Endothelial cell of umbilical vein (primary cell): ENCODE data around the gene ORC1. TPM values are rescaled to one million over a fixed set of nuclear protein-coding genes. Genes with fewer than 3 reads are reported as not detected.
A peak's percentile ranks its signal among the peaks of the same experiment; 100 is the strongest.

Experiments
- BruUV-seq: library from RNA; stranded (reverse); fragments of 400-500 nt; replicated peaks from 2 replicates; lab custom pipeline; 2021; lab: Mats Ljungman, UMichigan
- CTCF ChIA-PET: fragments of 300-600, 350-600 bp; sonication (Branson Sonifier 250); formaldehyde crosslinking; loops from one replicate; lab custom pipeline; 2021; ENCODE audit warnings: antibody characterized with exemption, inconsistent platforms; lab: Charles Lee
- POLR2A ChIA-PET: fragments of 300-600, 350-600 bp; sonication (Branson Sonifier 250); formaldehyde crosslinking; loops from one replicate; lab custom pipeline; 2021; ENCODE audit warnings: antibody characterized with exemption, inconsistent platforms; lab: Charles Lee
- DNase-seq: peaks from one replicate; pipeline ENCODE4 v3.0.0-alpha.2; 2011; ENCODE audit warnings: low read depth, low spot score
- FAIRE-seq: peaks from 2 replicates; lab custom pipeline; 2011; peaks lifted over from hg19 to GRCh38; lab: Jason Lieb, UNC
- H2AFZ ChIP-seq: 2 replicates; pipeline ENCODE4 v1.6.0; 2012; ENCODE audit warnings: low read depth, low read length, control low read depth, inconsistent platforms
- H3K27ac ChIP-seq: 2 replicates; pipeline ENCODE4 v1.5.1; 2011; ENCODE audit warnings: low read depth, mild to moderate bottlenecking, control low read depth, low read length, moderate library complexity; ENCODE audit not compliant: insufficient read depth
- H3K27me3 ChIP-seq, 2 experiments: 2 replicates each; pipeline versions ENCODE4 v1.6.0 to v1.6.1; 2011; ENCODE audit warnings: low read length in 2 of 2, mixed read lengths in 1 of 2; ENCODE audit not compliant: control insufficient read depth in 2 of 2, insufficient read depth in 2 of 2
- H3K36me3 ChIP-seq, 2 experiments: 2 replicates in 1 of 2; 3 replicates in 1 of 2; pipeline ENCODE4 v1.5.1; 2011; ENCODE audit warnings: low read length in 2 of 2, mild to moderate bottlenecking in 1 of 2, moderate library complexity in 1 of 2; ENCODE audit not compliant: control insufficient read depth in 2 of 2, insufficient read depth in 2 of 2; ENCODE audit errors: extremely low read depth in 1 of 2
- H3K4me1 ChIP-seq: 3 replicates; pipeline ENCODE4 v1.5.1; 2011; ENCODE audit warnings: mild to moderate bottlenecking, low read length; ENCODE audit not compliant: control insufficient read depth, insufficient read depth; ENCODE audit errors: extremely low read depth
- H3K4me2 ChIP-seq: 2 replicates; pipeline ENCODE4 v1.6.1; 2011; ENCODE audit warnings: low read length, control low read depth, mixed read lengths; ENCODE audit not compliant: insufficient read depth
- H3K4me3 ChIP-seq, 3 experiments: fragments of 200-600 bp in 1 of 3; sonication (generic), shearing (Covaris generic) in 1 of 3; replicated peaks in 1 of 3; 2 replicates each; pipeline ENCODE4 v1.5.1; 2011 to 2016; ENCODE audit warnings: control low read depth in 3 of 3, low read length in 3 of 3, mild to moderate bottlenecking in 2 of 3, inconsistent platforms in 1 of 3, low read depth in 1 of 3, moderate library complexity in 1 of 3; ENCODE audit not compliant: insufficient read depth in 1 of 3
- H3K79me2 ChIP-seq: 2 replicates; pipeline ENCODE4 v1.6.0; 2012; ENCODE audit warnings: low read length, inconsistent platforms; ENCODE audit not compliant: control insufficient read depth, insufficient read depth
- H3K9ac ChIP-seq: replicated peaks from 2 replicates; pipeline ENCODE3; 2011; ENCODE audit warnings: low read length, control low read depth; ENCODE audit not compliant: insufficient read depth; ENCODE audit errors: extremely low read depth
- H3K9me1 ChIP-seq: replicated peaks from 3 replicates; pipeline ENCODE4 v1.6.0; 2011; ENCODE audit warnings: mild to moderate bottlenecking, low read length; ENCODE audit not compliant: control insufficient read depth, insufficient read depth; ENCODE audit errors: extremely low read depth
- H3K9me3 ChIP-seq: replicated peaks from 2 replicates; pipeline ENCODE4 v1.5.1; 2012; ENCODE audit warnings: low read length, inconsistent platforms; ENCODE audit not compliant: control insufficient read depth, insufficient read depth
- H4K20me1 ChIP-seq: replicated peaks from 2 replicates; pipeline ENCODE3; 2011; ENCODE audit warnings: mild to moderate bottlenecking, low read length; ENCODE audit not compliant: control insufficient read depth, insufficient read depth; ENCODE audit errors: extremely low read depth
- EZH2 ChIP-seq: IDR thresholded peaks from 2 replicates; pipeline ENCODE4 v1.6.1; 2012; ENCODE audit warnings: borderline replicate concordance, low read depth, mild to moderate bottlenecking, moderate library complexity, low read length, inconsistent platforms; ENCODE audit not compliant: severe bottlenecking
- FOS ChIP-seq: IDR thresholded peaks from 2 replicates; pipeline ENCODE4 v1.6.1; 2011; ENCODE audit warnings: mild to moderate bottlenecking, low read length, moderate library complexity, borderline replicate concordance; ENCODE audit not compliant: insufficient read depth
- GATA2 ChIP-seq: IDR thresholded peaks from 2 replicates; pipeline ENCODE4 v1.7.0; 2011; ENCODE audit warnings: low read depth, mild to moderate bottlenecking, moderate library complexity, mixed read lengths, low read length; ENCODE audit not compliant: insufficient read length, insufficient read depth
- JUN ChIP-seq: IDR thresholded peaks from 2 replicates; pipeline ENCODE4 v1.6.1; 2011; ENCODE audit warnings: borderline replicate concordance, low read depth; ENCODE audit not compliant: insufficient read length, insufficient read depth
- MYC ChIP-seq: IDR thresholded peaks from one replicate; pipeline ENCODE4 v1.6.1; 2011; ENCODE audit warnings: mild to moderate bottlenecking, low read depth, low read length
- POLR2A ChIP-seq: IDR thresholded peaks from 2 replicates; pipeline ENCODE4 v1.6.1; 2012; ENCODE audit warnings: low read depth, mild to moderate bottlenecking, control low read depth, low read length
- POLR2AphosphoS5 ChIP-seq: IDR thresholded peaks from 2 replicates; pipeline ENCODE4 v1.6.1; 2012; ENCODE audit warnings: low read depth, mild to moderate bottlenecking, control low read depth, low read length, moderate library complexity; ENCODE audit not compliant: insufficient read depth
- dilution Hi-C: fragments of 300-500 bp; cut with MboI; formaldehyde crosslinking; loops from one replicate; pipeline ENCODE4 v1.15.0; 2019; ENCODE audit warnings: low sequenced_read_pairs; ENCODE audit not compliant: extremely low pct_ligation_motif_present
- intact Hi-C: fragments of 100-400 bp; cut with micrococcal nuclease; formaldehyde crosslinking; loops from one replicate; pipeline ENCODE4 v1.10.0; 2022
- polyA plus RNA-seq, 4 experiments: library from polyadenylated mRNA; depleted of rRNA in 3 of 4; stranded (reverse) in 3 of 4; unstranded in 1 of 4; fragments of >200 nt; gene quantifications; 2 replicates each; pipeline versions ENCODE4 v1.2.1 to v1.2.3, GENCODE V29; 2011 to 2012; ENCODE audit warnings: missing spikeins in 1 of 4
- total RNA-seq: library from RNA; stranded (reverse); gene quantifications from 2 replicates; pipeline ENCODE4 v1.2.3, GENCODE V29; 2021
- TF ChIP-seq, protein P1 (sequence below), 2 donors: IDR thresholded peaks; 1 replicate in 1 of 2; 2 replicates in 1 of 2; pipeline ENCODE4 v1.5.1; 2011; ENCODE audit warnings: low read length in 2 of 2, mild to moderate bottlenecking in 2 of 2, moderate library complexity in 2 of 2, control low read depth in 1 of 2, inconsistent platforms in 1 of 2, low read depth in 1 of 2; ENCODE audit not compliant: insufficient read depth in 1 of 2; ENCODE audit errors: extremely low read depth in 1 of 2
- TF ChIP-seq, protein P2 (sequence below): IDR thresholded peaks from 2 replicates; pipeline ENCODE4 v1.6.1; 2011; ENCODE audit not compliant: insufficient read depth, insufficient read length

The ORC1 gene
- total and polyA plus RNA-seq, 2 donors (not counting 3 experiments of a cell fraction or from before 2014, with no cell fraction given) = 6.5 to 12.0 TPM

DNA sequence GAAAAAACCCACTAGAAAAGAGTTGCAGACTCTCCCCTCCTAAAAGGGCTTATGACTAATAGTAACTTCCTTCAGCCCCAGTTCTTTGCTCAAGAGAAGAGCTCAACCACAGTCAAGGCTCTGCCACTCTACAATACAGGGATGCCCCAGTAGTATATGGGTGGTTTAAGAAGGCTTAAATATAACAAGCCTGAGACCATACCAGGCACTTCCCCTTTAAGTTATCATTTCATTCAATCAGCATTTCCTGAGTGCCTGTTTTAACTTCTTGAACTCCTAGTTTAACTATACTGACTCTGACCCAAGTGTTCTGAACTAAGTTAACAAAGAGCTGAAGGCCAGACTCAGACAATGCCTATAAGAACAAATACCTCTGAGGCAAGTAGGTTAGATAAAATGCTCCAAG is 20.0 kb upstream of the ORC1 start:
- no peak overlapping the region for H3K4me3 ChIP-seq
- H3K9ac ChIP-seq = no peak overlapping the region
- H3K27ac ChIP-seq = no peak overlapping the region
- FAIRE-seq (no peak), DNase-seq (peak; percentile 29)
- H2AFZ ChIP-seq = no peak overlapping the region
- POLR2A ChIA-PET = no interaction called here
- intact Hi-C loops (no loop called here), dilution Hi-C loops (no loop called here)
- peaks cover 9% of the 10 kb centered on the region for H3K4me1 ChIP-seq
- H3K9me1 ChIP-seq = no peaks in the 10 kb centered on the region
- CTCF ChIA-PET = interaction anchor here (1.1 to 1.5 kb wide), 6 partner anchors 16 to 758 kb away, joined by 3 to 9 read pairs (median 4); no protein-coding TSS in a partner anchor
- H3K36me3 ChIP-seq = no peaks in the 10 kb centered on the region
- no peaks in the 10 kb centered on the region for H3K79me2 ChIP-seq
- no peak overlapping the region for H3K4me2 ChIP-seq
- H3K9me3 ChIP-seq = no peaks in the 10 kb centered on the region
- BruUV-seq = no TSS peak
- H3K27me3 ChIP-seq = no peaks in the 10 kb centered on the region
- H4K20me1 ChIP-seq = no peaks in the 10 kb centered on the region
- TF ChIP-seq, protein P1, sequence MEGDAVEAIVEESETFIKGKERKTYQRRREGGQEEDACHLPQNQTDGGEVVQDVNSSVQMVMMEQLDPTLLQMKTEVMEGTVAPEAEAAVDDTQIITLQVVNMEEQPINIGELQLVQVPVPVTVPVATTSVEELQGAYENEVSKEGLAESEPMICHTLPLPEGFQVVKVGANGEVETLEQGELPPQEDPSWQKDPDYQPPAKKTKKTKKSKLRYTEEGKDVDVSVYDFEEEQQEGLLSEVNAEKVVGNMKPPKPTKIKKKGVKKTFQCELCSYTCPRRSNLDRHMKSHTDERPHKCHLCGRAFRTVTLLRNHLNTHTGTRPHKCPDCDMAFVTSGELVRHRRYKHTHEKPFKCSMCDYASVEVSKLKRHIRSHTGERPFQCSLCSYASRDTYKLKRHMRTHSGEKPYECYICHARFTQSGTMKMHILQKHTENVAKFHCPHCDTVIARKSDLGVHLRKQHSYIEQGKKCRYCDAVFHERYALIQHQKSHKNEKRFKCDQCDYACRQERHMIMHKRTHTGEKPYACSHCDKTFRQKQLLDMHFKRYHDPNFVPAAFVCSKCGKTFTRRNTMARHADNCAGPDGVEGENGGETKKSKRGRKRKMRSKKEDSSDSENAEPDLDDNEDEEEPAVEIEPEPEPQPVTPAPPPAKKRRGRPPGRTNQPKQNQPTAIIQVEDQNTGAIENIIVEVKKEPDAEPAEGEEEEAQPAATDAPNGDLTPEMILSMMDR (IDR thresholded peaks at IDR 0.05; ENCODE audit: extremely low read depth in 1 of 2, insufficient read depth in 1 of 2, low read depth in 1 of 2, low read length in 2 of 2) = no peak
- peak; percentile 23 for TF ChIP-seq FOS

DNA sequence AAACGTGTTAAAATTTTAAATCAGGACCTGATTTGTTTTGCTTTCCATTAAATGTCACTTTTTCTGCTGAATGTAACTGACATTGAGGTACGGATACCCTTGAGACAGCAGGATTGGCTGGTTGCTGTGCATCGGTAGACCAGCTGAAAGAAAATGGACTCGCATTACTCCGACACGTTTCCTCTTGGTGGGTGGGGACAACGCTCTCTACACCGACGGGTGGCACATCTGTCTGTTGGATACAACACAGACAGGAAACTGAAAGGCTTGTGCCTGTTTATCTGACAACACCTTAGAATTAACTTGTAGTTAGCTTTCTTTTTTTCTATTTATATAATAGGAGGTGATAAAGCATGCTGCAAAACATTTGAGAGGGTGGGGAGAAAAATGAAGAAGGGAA is 19.5 kb upstream of the ORC1 start:
- ChIA-PET CTCF (interaction anchor here (1.1 to 1.5 kb wide), 5 partner anchors 16 to 758 kb away, joined by 3 to 9 read pairs (median 4); no protein-coding TSS in a partner anchor), POLR2A (no interaction called here)
- no peaks in the 10 kb centered on the region for H4K20me1 ChIP-seq
- no peak overlapping the region for H3K9ac ChIP-seq
- DNase-seq = no peak
- H3K9me1 ChIP-seq = no peaks in the 10 kb centered on the region
- H3K27ac ChIP-seq = no peak overlapping the region
- intact Hi-C loops = no loop called here
- H3K79me2 ChIP-seq = no peaks in the 10 kb centered on the region
- BruUV-seq = no TSS peak
- no peak overlapping the region for H3K4me3 ChIP-seq
- H3K36me3 ChIP-seq = no peaks in the 10 kb centered on the region
- H2AFZ ChIP-seq = no peak overlapping the region
- H3K4me2 ChIP-seq = no peak overlapping the region
- no peaks in the 10 kb centered on the region for H3K27me3 ChIP-seq
- H3K4me1 ChIP-seq = peaks cover 9% of the 10 kb centered on the region
- TF ChIP-seq GATA2 = no peak
- TF ChIP-seq, protein P2, sequence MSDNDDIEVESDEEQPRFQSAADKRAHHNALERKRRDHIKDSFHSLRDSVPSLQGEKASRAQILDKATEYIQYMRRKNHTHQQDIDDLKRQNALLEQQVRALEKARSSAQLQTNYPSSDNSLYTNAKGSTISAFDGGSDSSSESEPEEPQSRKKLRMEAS = no peak
- no peak for TF ChIP-seq POLR2AphosphoS5
- no peak for TF ChIP-seq MYC
- TF ChIP-seq EZH2 = no peak
- no peak for TF ChIP-seq JUN
- TF ChIP-seq, protein P1 (IDR thresholded peaks at IDR 0.05; ENCODE audit: extremely low read depth in 1 of 2, insufficient read depth in 1 of 2, low read depth in 1 of 2, low read length in 2 of 2) = no peak
- TF ChIP-seq FOS = no peak
- no peak for TF ChIP-seq POLR2A
- FAIRE-seq = no peak
- H3K9me3 ChIP-seq = no peaks in the 10 kb centered on the region
- dilution Hi-C loops = no loop called here
